NCI-H748 (cell line): ENCODE results near the gene TLN1.

Source experiments
- DNase-seq: peaks from one replicate; lab custom pipeline; 2025; ENCODE audit not compliant: unreplicated experiment; lab: John Stamatoyannopoulos, UW

TLN1 gene

DNA sequence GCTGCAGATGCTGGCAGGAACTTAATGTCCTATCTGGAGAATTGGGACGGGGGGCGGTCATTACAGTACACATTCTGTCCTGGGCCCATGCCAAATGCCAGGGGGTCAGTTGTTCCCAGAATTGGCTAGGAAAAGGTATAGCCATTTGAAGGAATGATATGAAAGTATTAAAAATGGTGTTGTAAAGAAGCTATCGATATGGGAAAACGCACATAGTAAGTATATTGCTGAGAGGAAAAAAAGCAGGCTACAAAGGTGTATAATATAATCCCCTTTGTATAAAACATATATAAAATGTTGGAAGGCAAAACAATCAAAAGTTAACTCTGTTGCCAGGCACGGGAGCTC, 66.5 kb downstream of the TLN1 start:
- DNase-seq = no peak

DNA sequence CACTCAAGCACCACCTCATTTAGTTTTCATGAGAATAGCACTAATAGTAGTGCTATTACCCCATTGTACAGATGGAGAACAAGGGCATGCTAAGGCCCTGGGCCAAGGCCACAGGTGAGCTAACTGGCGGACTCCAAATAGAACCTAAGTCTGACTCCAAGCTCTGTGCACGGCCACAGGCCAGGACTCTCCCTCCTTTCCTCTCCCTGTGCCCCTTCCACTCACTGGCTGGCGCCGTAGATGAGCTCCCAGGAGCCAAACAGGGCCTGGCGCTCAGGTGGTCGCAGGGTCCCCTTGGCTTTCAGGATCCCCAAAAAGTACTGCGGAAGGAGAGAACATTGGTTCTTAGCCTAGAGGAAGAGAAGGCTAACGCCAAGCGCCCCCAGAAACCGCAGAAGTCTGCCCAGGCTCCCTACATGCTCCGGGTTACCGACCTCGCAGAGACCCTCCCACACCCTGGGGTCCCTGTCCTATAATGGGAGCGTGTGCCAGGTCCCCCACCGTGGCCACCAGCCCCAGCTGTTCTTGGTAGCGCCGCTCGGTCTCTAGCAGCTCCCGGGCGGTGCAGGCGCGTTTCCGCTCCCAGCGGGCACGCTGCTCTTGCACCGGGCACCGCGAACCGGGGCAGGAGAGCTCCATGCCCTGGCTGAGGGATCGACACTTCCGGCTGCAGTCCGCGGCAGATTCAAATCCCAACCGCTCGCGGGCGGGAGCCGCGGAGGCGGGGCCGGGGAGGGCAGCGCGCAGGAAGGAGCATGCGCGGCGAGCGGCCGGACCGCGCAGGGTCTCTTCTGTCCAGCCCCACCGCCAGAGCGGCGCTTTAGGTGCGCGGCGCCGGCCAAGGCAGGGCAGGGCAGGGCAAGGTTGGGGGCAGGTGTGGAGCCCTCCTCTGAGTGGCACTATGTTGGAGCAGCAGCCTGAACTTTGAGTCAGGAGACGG, 67.2 kb downstream of the TLN1 start, which contains the start of gene ARHGEF39:
Gene ARHGEF39 (minus strand): TSS at position 665 of the 940 bp plus-strand sequence. CDS start 26 bp downstream, at position 639.
- peak; percentile 93 for DNase-seq

DNA sequence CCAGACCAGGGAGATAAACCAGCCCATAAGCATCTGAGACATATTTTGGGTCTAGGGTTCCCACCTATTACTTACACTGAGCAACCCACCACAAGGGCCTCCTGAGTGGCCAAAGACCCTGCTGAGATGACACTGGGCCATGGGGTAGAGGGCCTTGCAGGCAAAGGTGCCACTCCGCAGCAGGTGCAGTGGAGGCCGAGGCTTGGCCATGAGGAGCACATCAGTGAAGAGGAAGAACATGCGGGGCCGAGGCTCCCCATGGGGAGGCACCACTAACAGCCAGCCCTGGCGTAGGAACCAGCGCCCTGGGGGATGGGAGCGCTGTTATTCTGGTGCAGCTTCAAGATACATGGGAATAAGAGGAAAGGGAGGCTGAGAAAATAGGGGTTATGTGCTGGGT, 69.6 kb downstream of the TLN1 start:
- no peak for DNase-seq

DNA sequence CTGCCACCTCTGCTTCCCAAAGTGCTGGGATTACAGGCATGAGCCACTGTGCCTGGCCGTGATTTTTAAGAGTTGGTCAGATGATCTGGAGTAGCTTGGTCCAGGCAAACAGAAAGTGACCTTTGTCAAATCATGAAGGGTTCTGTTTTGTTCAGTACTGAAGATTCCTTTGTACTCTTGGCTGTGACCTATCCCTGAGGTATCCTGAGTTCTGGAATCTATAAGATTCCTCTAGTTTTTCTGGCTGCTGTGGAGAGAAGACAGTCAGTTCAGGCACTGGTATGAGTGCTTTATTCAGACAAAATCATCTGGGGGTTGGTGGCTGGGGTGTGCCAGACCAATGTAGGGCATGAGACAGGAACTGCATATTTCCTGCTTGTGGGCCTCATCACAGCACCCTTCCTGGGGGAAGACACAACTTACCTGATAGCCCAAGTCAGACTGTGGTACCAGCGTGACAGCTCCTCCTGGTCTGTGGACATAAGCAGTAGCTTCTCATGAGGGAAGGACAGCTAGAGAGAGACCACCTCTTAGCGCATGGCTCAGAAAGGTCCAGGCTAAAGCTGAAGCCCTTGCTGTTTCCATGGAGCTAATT, 70.1 kb downstream of the TLN1 start:
- no peak for DNase-seq

DNA sequence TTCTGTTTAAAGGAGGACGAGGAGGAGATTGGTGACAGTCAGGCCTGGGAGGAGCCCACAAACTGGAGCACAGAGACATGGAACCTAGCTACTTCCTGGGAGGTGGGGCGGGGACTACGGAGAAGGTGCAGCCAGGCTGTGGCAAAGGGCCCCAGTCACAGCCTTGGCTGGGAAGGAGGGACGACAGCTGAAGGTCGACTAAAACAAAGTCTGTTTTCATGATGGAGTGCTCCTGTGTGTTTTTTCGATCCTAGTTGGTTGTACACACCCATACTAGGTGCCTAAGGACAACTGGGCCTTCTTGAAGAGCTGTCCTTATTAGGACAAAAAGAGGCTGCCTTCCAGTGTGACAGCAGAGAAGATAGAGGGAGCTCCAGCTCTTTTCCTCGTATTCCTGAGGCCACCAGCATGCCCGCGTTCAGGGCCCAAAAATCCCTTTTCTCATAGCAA, 71.0 kb downstream of the TLN1 start:
- DNase-seq = no peak

DNA sequence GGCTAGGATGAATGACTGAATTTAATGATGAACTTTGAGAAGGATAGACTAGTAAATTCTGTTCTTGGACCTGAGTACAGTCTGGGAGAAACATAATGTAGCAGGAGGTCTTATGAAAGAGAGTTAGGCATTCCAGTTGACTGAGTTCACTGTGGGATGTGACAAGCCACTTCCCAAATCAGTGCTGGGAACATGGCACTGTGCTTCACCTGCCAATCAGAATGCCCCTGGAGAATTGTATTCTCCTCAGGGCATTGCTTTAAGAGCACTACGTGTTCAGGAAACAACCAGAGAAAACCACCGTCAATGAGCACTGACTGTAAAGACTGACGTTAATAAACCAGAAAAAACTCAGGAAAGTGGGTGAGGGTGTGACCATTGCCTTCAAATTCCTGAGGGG, 72.7 kb downstream of the TLN1 start:
- DNase-seq = no peak

DNA sequence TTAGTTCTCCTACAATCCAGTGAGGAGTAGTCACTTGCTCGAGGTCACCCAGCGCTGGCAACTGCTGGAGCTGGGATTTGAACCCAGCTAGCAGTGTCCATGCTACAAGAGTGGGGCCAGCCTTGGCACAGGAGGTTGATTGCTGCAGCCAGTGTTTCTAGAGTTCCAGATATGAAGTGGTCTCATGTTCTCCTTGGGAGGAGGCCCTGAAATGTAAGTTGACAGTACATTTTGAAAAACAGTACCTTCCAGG, 73.1 kb downstream of the TLN1 start:
- peak; percentile 66 for DNase-seq

DNA sequence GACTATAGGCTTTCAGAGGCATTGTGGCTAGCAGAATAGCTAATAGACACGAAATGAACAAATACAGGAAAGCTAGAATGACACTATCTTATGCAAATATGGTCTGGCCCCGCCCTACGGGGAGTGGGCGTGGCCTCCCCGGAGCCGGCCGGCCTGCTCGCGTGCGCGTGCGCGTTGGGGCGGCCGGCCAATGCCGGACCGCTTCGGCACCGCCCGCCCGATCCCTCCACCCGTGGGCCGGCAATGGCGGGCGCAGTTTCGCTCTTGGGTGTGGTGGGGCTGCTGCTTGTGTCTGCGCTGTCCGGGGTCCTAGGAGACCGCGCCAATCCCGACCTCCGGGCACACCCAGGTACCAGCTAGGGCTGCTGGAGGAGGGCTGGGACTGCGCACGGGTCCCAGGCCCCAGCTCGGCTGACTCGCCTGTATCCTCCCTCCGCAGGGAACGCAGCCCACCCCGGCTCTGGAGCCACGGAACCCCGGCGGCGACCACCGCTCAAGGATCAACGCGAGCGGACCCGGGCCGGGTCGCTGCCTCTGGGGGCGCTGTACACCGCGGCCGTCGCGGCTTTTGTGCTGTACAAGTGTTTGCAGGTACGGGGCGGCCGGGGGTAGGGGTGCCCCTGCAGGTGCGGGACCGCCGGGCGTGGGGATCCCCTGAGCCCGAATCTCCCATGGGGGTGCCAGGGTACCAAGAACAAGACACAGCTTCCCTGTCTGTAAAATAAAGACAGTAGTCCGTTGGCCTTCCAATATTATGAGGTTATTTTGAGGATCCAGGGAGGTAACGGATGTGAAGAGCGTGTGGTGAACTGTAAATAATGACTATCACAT, 73.6 kb downstream of the TLN1 start, which contains the start of gene CCDC107:
Gene CCDC107 (plus strand): TSS at position 156 of the 831 bp plus-strand sequence. CDS start 88 bp downstream, at position 244.
- DNase-seq = peak; percentile 90

DNA sequence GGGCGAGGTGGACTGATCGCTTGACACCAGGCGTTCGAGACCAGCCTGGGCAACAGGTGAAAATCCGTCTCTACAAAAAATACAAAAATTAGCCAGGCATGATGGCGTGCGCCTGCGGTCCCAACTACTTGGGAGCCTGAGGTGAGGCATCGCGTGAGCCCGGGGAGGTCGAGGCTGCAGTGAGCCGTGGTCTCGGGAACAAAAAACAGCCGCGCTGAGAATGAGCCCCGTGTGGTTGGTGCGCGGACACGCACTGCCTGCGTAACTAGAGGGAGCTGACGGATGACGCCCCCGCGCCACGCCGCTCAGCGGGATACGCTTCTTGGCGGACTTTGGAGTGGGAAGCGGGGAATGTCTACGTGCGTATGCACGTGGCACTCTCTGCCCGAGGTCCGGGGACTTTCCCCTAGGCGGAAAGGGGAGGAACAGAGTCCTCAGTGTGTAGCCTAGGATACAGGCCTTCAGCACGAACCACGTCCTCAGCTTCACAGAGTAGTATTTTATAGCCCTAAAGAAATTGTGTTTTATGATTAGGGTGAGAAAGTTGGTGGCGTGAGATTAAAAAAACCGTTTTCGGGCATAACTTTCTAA, 74.4 kb downstream of the TLN1 start, which contains the start of gene RMRP:
Gene RMRP (minus strand): TSS at position 474 of the 591 bp plus-strand sequence.
- DNase-seq = peak; percentile 100

DNA sequence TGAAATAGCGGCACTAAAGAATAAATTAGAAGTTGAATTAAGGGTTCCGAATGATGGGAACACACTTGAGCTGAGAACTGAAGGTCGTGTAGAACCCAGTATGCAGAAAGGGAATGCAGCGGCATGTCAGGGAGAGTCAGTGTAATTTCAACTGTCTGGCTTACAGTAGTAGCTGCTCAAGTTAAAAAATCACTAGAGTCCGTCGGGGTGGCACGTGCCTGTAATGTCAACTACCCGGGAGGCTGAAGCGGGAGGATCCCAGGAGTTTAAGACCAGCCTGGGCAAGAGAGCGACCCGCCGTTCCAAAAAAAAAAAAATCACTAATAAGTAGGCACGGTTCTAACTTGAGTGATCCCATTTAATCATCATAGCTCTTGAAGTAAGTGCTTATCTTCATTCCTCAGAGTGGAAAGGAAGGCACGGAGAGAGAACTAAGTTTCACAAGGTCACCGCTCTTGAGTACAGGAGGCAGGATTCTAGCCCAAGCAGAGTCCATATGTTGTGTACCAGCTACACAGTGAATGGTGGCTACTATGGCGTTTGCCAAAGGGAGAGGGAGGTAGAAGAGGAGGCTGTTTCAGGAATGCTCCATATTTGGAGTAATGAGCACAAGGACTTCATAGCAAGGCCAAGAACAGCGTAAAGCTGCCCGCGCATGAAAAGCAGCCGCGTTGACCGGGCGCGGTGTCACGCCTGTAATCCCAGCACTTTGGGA, 75.0 kb downstream of the TLN1 start:
- peak; percentile 80 for DNase-seq

DNA sequence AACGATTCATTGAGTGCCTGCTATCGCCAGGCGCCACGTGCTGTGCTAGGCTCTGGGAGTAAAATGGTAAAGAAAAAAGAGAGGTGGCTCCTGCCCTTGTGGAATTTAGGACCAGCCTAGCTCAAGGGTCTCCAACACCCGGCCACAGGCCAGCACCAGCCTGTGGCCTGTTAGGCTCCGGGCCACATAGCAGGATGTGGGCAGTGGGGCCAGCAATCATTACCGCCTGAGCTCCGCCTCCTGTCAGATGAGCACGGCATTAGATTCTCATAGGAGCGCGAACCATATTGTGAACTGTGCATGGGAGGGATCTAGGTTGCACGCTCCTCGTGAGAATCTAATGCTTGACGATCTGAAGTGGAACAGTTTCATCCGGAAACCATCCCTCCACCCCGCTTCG, 75.6 kb downstream of the TLN1 start:
- peak; percentile 24 for DNase-seq

DNA sequence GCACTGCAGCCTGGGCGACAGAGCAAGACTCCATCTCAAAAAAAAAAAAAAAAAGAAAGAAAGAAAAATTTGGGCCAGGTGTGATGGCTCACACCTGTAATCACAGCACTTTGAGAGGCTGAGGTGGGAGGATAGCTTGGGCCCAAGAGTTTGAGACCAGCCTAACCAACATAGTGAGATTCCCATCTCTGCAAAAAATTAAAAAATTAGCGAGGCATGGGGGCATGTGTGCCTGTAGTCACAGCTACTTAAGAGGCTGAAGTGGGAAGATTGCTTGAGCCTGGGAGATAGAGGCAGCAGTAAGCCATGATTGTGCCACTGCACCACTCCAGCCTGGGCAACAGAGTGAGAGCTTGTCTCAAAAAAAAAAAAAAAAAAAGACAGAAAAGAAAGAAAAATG, 78.4 kb downstream of the TLN1 start:
- DNase-seq = no peak

DNA sequence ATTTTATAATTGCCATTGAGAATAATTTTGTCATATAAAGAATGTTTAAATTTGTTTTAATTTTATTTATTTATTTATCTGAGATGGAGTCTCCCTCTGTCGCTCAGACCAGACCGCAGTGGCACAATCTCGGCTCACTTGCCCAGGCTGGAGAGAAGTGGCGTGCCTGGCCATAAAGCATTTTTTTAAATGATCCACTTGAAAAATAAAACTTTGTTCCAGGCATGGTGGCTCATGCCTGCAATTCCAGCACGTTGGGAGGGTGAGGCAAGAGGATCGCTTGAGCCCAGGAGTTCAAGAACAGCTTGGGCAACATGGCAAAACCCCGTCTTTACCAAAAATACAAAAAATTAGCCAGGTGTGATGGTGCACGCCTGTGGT, 79.2 kb downstream of the TLN1 start:
- no peak for DNase-seq

DNA sequence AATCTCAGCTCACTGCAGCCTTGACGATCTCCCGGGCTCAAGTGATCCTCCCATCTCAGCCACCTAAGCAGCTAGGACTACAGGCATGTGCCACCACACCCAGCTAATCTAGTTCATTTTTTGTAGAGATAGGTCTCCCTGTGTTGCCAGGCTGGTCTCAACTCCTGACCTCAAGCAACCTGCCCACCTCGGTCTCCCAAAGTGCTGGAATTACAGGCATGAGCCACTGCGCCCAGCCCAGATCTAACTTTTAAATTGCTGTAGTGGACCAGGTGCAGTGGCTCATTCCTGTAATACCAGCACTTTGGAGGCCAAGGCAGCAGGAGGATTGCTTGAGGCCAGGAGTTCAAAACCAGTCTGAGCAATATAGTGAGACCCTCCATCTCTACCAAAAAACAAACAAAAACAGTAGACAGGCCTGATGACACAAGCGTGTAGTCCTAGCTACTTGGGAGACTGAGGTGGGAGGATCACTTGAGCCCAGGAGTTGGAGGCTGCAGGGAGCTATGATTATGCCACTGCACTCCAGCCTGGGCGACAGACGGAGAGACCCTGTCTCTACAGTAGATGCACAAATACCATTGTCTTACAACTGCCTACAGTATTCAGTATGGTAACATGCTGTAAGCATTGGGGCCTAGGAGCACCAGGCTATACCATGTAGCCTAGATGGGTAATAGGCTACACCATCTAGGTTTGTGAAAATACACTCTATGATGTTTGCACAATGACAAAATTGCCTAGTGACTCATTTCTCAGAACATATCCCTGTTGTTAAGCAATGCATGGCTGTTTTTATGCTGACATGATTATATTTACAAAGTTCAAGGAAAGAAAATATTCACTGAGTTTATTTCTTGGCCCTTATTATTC, 79.8 kb downstream of the TLN1 start:
- peak; percentile 8 for DNase-seq

DNA sequence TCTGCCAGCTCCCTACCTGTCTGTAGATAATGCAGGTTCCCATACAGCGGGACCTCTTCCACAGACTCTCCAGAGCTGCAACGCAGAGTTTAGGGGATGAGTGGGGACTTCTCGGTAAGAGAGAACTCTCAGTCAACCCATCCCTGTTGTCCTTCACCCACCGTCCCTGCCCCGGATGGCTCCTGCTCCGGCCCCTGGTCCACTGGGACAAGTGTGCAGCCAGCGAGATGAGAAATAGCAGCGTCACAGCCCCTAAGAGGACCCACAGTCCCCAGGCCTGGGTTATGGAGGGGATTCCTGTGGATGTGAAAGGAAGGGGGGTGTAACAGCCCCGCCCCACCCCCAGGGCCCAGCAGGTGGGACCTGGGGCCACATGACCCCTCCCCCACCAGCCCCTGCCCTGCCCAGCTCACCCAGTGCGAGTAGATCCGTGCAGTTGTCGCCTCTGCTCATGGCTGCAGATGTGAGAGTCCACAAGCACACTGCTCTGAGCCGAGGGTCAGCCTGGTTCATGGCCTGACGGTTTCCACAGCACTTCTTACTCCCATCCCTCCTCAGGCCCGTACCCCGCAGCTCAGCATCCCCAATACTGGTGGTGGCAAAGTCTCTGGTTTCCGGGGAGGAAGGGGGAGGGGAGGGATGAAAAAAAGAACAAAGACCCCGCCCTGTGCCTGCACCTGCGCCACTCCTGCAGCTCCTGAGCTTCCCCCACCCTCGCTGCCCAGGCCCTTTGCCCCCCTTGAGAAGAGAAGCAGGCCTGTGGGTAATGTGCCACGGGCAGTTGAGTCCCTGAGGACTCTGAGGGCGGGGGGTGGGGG, 81.4 kb downstream of the TLN1 start, which contains the start of gene SIT1:
Gene SIT1 (minus strand): TSS at position 591 of the 818 bp plus-strand sequence. CDS start 78 bp downstream, at position 513.
- peak; percentile 14 for DNase-seq

DNA sequence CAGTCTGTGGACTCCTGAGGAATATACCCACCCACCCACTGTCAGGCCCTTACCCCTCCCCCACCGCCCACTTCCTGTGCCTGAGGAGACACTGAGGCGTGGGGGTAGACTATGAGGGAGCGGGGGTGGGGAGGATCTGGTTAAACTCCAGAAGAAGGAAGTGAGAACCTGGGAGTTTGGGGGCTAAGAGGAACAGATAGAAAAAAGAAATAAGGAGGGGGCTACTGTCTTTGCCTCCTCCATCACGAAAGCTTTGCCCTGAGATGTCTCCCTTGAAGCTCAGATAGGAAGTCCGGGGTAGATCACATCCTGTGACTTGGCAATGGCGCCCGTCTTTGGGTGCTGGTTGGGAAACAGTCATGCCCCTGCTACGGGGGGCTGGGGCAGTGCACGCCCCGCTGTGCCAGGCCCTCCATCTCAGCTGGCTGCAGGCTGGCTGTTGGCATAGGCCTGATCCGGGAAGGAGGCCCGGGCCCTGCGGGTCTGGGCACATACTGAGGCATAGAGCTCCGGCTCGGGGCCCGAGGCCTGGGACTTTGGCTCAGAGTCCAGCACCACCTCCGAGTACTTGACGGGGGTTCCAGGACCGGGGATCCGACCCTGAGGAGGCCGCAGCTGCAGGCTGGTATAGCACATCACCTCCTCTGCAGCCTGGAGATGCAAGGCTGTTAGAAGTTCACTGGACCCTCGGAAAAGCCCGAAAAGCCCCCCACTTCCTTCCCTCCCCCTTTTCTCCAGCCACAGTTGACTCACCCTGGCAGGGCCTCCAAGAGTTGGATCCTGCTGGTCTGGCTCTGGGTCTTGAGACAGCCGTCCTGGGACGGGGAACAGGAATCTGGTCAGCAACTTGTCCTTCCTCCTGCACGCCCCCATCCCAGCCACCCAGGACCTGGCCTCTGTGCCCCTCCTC, 82.3 kb downstream of the TLN1 start:
- DNase-seq = no peak
